Smooth muscle cell (in vitro differentiated cells): Measurements from ENCODE around the gene BEAN1. TPM values are rescaled to one million over a fixed set of nuclear protein-coding genes. Genes with fewer than 3 reads are reported as not detected.

Source experiments
- DNase-seq: peaks from one replicate; lab custom pipeline; 2025; ENCODE audit not compliant: unreplicated experiment; lab: John Stamatoyannopoulos, UW
- H2AFZ ChIP-seq: fragments of 200-600 bp; sonication (generic); 2 replicates; pipeline ENCODE4 v1.6.0; 2016; ENCODE audit warnings: antibody characterized with exemption, low read depth, mild to moderate bottlenecking
- H3F3A ChIP-seq: fragments of 200-600 bp; sonication (generic); 2 replicates; pipeline ENCODE4 v1.6.0; 2017; ENCODE audit warnings: antibody characterized with exemption, low read depth
- H3K27ac ChIP-seq: fragments of 200-600 bp; sonication (generic); 2 replicates; pipeline ENCODE4 v1.5.1; 2016; ENCODE audit warnings: low read depth, mild to moderate bottlenecking
- H3K27me3 ChIP-seq: fragments of 200-600 bp; sonication (generic); 2 replicates; pipeline ENCODE4 v1.6.1; 2016; ENCODE audit warnings: low read depth, mild to moderate bottlenecking
- H3K36me3 ChIP-seq: fragments of 200-600 bp; sonication (generic); 2 replicates; pipeline ENCODE4 v1.5.1; 2016; ENCODE audit warnings: low read depth
- H3K4me1 ChIP-seq: fragments of 200-600 bp; sonication (generic); 2 replicates; pipeline ENCODE4 v1.5.1; 2016; ENCODE audit warnings: low read depth
- H3K4me2 ChIP-seq: fragments of 200-600 bp; sonication (generic); 2 replicates; pipeline ENCODE4 v1.6.0; 2016; ENCODE audit warnings: mild to moderate bottlenecking
- H3K4me3 ChIP-seq: fragments of 200-600 bp; sonication (generic); 2 replicates; pipeline ENCODE4 v1.5.1; 2016; ENCODE audit warnings: mild to moderate bottlenecking
- H3K79me2 ChIP-seq: fragments of 200-600 bp; sonication (generic); 2 replicates; pipeline ENCODE4 v1.6.0; 2016; ENCODE audit warnings: low read depth, mild to moderate bottlenecking
- H3K9ac ChIP-seq: fragments of 200-600 bp; sonication (generic); 2 replicates; pipeline ENCODE4 v1.6.0; 2016; ENCODE audit warnings: low read depth
- H3K9me3 ChIP-seq: fragments of 200-600 bp; sonication (generic); replicated peaks from 2 replicates; pipeline ENCODE4 v1.5.1; 2016; ENCODE audit warnings: low read depth
- H4K20me1 ChIP-seq: fragments of 200-600 bp; sonication (generic); 2 replicates; pipeline ENCODE4 v1.6.0; 2016; ENCODE audit warnings: low read depth
- CTCF ChIP-seq: fragments of 200-600 bp; sonication (generic); IDR thresholded peaks from 2 replicates; pipeline ENCODE4 v1.5.1; 2017; ENCODE audit warnings: borderline replicate concordance, mild to moderate bottlenecking, antibody characterized with exemption; ENCODE audit not compliant: insufficient read depth, poor library complexity, severe bottlenecking
- WGBS: methylation state at CpG from one replicate; pipeline ENCODE4 v1.1.7; 2016; ENCODE audit warnings: low lambda C conversion rate; 5-methylcytosine and 5-hydroxymethylcytosine counted together
- polyA plus RNA-seq: library from polyadenylated mRNA; unstranded; fragments of >200 nt; fragmentation: Nextera tagmentation; extraction: Ambion mirVana; gene quantifications from 2 replicates; pipeline ENCODE4 v1.2.1, GENCODE V29; 2016
- total RNA-seq: library from RNA; depleted of rRNA; stranded (reverse); fragments of >200 nt; gene quantifications from 2 replicates; pipeline ENCODE4 v1.2.3, GENCODE V29; 2014

BEAN1 gene
- total and polyA plus RNA-seq, 2 experiments from 2014 or later, result 0.94 to 4.9 TPM

GRCh38 chr16:66399930-66400329 is 27.2 kb upstream of the BEAN1 start:
- Histone ChIP-seq H4K20me1 (no peaks in the 10 kb centered on the region), H3K27me3 (no peaks in the 10 kb centered on the region), H3K27ac (no peak overlapping the region), H3K79me2 (no peaks in the 10 kb centered on the region), H3K9ac (no peak overlapping the region), H3F3A (no peaks in the 10 kb centered on the region), H2AFZ (no peak overlapping the region), H3K4me3 (no peak overlapping the region), H3K36me3 (no peaks in the 10 kb centered on the region), H3K9me3 (no peaks in the 10 kb centered on the region), H3K4me2 (no peak overlapping the region), H3K4me1 (no peaks in the 10 kb centered on the region)
- WGBS, result 73% methylated on average over 3 of the region's 3 CpGs
- no peak for TF ChIP-seq CTCF
- DNase-seq, result no peak

DNA sequence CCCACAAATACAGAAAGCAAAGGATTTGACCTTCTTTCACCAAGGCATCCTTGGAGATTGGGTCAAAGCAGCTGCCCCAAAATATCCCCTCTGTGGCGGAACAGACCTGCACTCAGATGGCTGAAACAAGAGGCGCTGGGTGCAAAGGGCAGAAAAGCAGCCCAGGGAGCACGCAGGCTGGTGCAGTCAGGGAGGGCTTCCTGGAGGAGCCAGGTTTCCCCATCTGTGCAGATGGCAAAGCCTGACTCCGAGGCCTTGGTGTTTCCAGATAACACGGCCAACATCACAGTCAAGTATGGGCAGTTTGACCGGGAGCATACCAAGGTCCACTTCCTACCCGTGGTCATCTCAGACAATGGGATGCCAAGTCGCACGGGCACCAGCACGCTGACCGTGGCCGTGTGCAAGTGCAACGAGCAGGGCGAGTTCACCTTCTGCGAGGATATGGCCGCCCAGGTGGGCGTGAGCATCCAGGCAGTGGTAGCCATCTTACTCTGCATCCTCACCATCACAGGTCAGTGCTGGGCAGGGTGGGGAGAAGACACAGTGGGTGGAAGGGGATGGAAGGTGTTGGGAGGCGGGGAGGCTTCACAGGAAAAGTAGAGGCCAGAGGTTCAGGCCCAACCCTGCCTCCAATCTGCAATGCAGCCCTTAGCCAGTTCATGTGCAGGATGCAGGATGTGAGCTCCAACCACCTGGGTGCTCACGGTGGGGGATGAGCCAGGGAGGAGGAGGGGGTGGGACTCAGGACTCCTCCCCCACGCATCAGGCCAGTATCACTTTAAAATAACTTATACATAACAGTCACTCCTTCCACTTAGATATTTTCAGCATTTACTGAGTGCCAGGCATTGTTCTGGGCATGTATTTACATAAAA is 26.4 kb upstream of the BEAN1 start:
- no peak for TF ChIP-seq CTCF
- Histone ChIP-seq H3K4me3 (no peak overlapping the region), H3K27me3 (no peaks in the 10 kb centered on the region), H3K4me1 (no peaks in the 10 kb centered on the region), H3F3A (no peaks in the 10 kb centered on the region), H3K36me3 (no peaks in the 10 kb centered on the region), H2AFZ (no peak overlapping the region), H3K27ac (no peak overlapping the region), H3K9ac (no peak overlapping the region), H3K79me2 (no peaks in the 10 kb centered on the region), H4K20me1 (no peaks in the 10 kb centered on the region), H3K4me2 (no peak overlapping the region), H3K9me3 (no peaks in the 10 kb centered on the region)
- no peak for DNase-seq
- WGBS, result 98% methylated on average over 19 of the region's 20 CpGs

DNA sequence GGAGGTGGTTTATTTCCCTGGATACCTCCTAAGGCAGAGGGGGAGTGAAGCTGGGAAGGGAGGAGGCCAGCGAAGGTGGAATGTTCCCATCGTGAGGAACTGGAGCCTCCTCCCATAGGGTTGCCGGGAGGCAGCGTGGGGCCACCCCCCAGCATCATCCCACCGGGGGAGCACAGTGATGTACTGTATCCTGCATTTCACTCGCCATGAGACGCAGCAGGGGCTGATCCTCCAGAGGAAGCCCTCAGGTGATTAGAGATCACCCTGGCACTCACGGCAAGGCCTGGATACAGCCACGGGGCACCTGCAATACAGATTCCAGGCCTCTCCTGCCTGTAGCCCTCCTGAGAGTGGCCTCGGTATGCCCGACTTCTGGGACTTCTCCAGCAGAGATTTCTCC is 25.5 kb upstream of the BEAN1 start:
- Histone ChIP-seq H3F3A (no peaks in the 10 kb centered on the region), H3K36me3 (no peaks in the 10 kb centered on the region), H3K79me2 (no peaks in the 10 kb centered on the region), H3K27me3 (no peaks in the 10 kb centered on the region), H3K4me1 (no peaks in the 10 kb centered on the region), H3K4me2 (no peak overlapping the region), H2AFZ (no peak overlapping the region), H3K9ac (no peak overlapping the region), H3K27ac (no peak overlapping the region), H3K9me3 (no peaks in the 10 kb centered on the region), H4K20me1 (no peaks in the 10 kb centered on the region), H3K4me3 (no peak overlapping the region)
- no peak for DNase-seq
- no peak for TF ChIP-seq CTCF
- WGBS, result 82% methylated on average over 11 of the region's 11 CpGs

GRCh38 chr16:66402166-66402565 is 24.9 kb upstream of the BEAN1 start:
- TF ChIP-seq CTCF, result no peak
- H3K4me1 ChIP-seq, result peaks cover 2% of the 10 kb centered on the region
- H3K9ac ChIP-seq, result no peak overlapping the region
- no peaks in the 10 kb centered on the region for H3K27me3 ChIP-seq
- no peaks in the 10 kb centered on the region for H3K36me3 ChIP-seq
- no peak overlapping the region for H3K4me2 ChIP-seq
- DNase-seq, result no peak
- no peak overlapping the region for H2AFZ ChIP-seq
- 95% methylated on average over 9 of the region's 12 CpGs for whole genome bisulfite sequencing
- H3K4me3 ChIP-seq, result no peak overlapping the region
- H4K20me1 ChIP-seq, result no peaks in the 10 kb centered on the region
- H3K27ac ChIP-seq, result no peak overlapping the region
- no peaks in the 10 kb centered on the region for H3F3A ChIP-seq
- H3K79me2 ChIP-seq, result no peaks in the 10 kb centered on the region
- no peaks in the 10 kb centered on the region for H3K9me3 ChIP-seq
